Natural killer cell (primary cell): Measurements from ENCODE around the gene SORCS1. TPM values are rescaled to one million over a fixed set of nuclear protein-coding genes. Genes with fewer than 3 reads are reported as not detected.
A peak's percentile ranks its signal among the peaks of the same experiment; 100 is the strongest.
"Not testable (repeated sequence)": the region's sequence is repeated elsewhere in the genome, so short reads cannot be mapped to it uniquely, and the experiment has no call there.

ENCODE experiments used
- ATAC-seq, 3 donors: fragments of 150-1000 bp in 2 of 3; fragments of 200-7000 bp in 1 of 3; cut with Tn5 transposase; 1 replicate in 1 of 3; 2 replicates in 2 of 3; pipeline ENCODE4 v1.10.0; 2021; ENCODE audit warnings: mild to moderate bottlenecking in 2 of 3, moderate library complexity in 2 of 3
- DNase-seq, 2 donors: peaks; one replicate each; pipeline versions ENCODE4 v3.0.0 to v3.0.0-alpha.2; 2013 to 2021; ENCODE audit warnings: mixed read lengths in 1 of 2
- H3K27ac ChIP-seq: one replicate; pipeline ENCODE4 v1.5.1; 2013; ENCODE audit warnings: mild to moderate bottlenecking, low read length
- H3K27me3 ChIP-seq: one replicate; pipeline ENCODE4 v1.6.1; 2013; ENCODE audit warnings: low read length; ENCODE audit not compliant: control insufficient read depth, insufficient read depth
- H3K36me3 ChIP-seq: one replicate; pipeline ENCODE4 v1.6.1; 2013; ENCODE audit warnings: low read length; ENCODE audit not compliant: control insufficient read depth, insufficient read depth
- H3K4me1 ChIP-seq: one replicate; pipeline ENCODE4 v1.6.1; 2013; ENCODE audit warnings: low read length; ENCODE audit not compliant: control insufficient read depth, insufficient read depth
- H3K4me3 ChIP-seq: one replicate; pipeline ENCODE4 v1.5.1; 2013; ENCODE audit warnings: low read length
- H3K9me3 ChIP-seq: one replicate; pipeline ENCODE4 v1.6.1; 2013; ENCODE audit warnings: low read length; ENCODE audit not compliant: control insufficient read depth, insufficient read depth
- H3K27ac Mint-ChIP-seq, 2 donors: one replicate each; pipeline ENCODE4 v1.8.0; 2022; ENCODE audit warnings: mild to moderate bottlenecking in 2 of 2, mixed read lengths in 2 of 2, moderate library complexity in 1 of 2
- H3K27me3 Mint-ChIP-seq, 2 donors: one replicate each; pipeline ENCODE4 v1.8.0; 2022; ENCODE audit warnings: low read depth in 2 of 2, mixed read lengths in 2 of 2
- H3K36me3 Mint-ChIP-seq: one replicate; pipeline ENCODE4 v1.8.0; 2022; ENCODE audit warnings: mixed read lengths
- H3K4me1 Mint-ChIP-seq, 2 donors: one replicate each; pipeline ENCODE4 v1.8.0; 2022; ENCODE audit warnings: mixed read lengths in 2 of 2
- H3K4me3 Mint-ChIP-seq: one replicate; pipeline ENCODE4 v1.8.0; 2022; ENCODE audit warnings: mild to moderate bottlenecking, moderate library complexity, mixed read lengths
- H3K9me3 Mint-ChIP-seq, 2 donors: one replicate each; pipeline ENCODE4 v1.8.0; 2022; ENCODE audit warnings: mixed read lengths in 2 of 2
- WGBS: methylation state at CpG from one replicate; pipeline ENCODE4 v1.1.7; 2013; ENCODE audit warnings: missing lambda C conversion rate; ENCODE audit not compliant: insufficient coverage; 5-methylcytosine and 5-hydroxymethylcytosine counted together
- intact Hi-C: fragments of 100-400 bp; cut with micrococcal nuclease; formaldehyde crosslinking; loops from one replicate; pipeline ENCODE4 v1.14.2; 2022
- total RNA-seq, 4 donors: library from RNA; stranded (reverse); fragments of 120-200 nt in 1 of 4; gene quantifications; one replicate each; pipeline versions ENCODE4 v1.2.3 to v1.2.4, GENCODE V29; 2013 to 2022
- TF ChIP-seq, protein P1 (sequence below): fragments of 200-600 bp; IDR thresholded peaks from one replicate; pipeline ENCODE4 v1.8.0; 2022; ENCODE audit warnings: antibody characterized with exemption

Gene SORCS1
- total RNA-seq, 3 donors from 2014 or later (not counting 1 experiment from before 2014, with no cell fraction given) = not detected

DNA sequence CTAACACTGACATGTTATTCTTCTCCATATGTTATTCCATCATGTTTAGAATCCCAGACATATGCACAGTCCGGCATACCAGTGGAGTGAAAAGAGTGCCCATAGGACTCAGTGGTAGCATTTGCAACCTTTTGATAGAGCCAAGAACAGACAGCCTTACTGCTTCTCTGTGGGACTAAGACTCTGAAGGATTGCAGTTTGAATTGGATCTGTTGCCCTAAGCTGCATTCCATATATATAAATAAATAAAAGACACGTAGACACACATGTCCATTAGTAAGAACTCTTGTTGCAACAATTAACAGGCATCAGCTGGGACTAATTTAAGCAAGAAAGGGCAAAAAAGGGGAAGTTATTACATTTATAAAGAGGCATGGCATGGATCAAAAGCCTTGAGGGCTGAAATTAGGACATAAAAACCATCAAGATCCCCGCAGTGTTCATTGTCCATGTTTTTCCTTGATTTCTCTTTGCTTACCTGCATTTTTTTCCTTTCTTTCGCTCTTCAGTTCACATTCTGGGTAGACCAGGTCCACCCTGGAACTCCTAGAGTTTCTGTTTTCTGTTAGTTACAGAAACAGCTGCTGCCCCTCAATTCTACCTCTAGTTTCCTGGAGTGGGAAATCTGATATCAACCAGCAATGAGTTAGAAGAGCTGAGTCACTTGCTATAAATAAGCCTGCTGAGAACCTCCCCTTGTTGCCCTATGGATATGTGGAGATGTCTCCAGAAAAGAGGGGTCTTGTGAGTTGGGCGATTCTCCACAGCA, 132.4 kb downstream of the SORCS1 start:
- no peaks in the 10 kb centered on the region for H3K9me3 Mint-ChIP-seq
- peaks cover 28 to 50% of the 10 kb centered on the region in 2 donors for H3K27me3 Mint-ChIP-seq
- no peak overlapping the region for H3K27ac ChIP-seq
- DNase-seq (no peak), ATAC-seq (no peak)
- no peaks in the 10 kb centered on the region for H3K9me3 ChIP-seq
- H3K36me3 Mint-ChIP-seq = no peaks in the 10 kb centered on the region
- no peak overlapping the region for H3K4me3 Mint-ChIP-seq
- H3K36me3 ChIP-seq = no peaks in the 10 kb centered on the region
- H3K27me3 ChIP-seq = no peaks in the 10 kb centered on the region
- TF ChIP-seq, protein P1, sequence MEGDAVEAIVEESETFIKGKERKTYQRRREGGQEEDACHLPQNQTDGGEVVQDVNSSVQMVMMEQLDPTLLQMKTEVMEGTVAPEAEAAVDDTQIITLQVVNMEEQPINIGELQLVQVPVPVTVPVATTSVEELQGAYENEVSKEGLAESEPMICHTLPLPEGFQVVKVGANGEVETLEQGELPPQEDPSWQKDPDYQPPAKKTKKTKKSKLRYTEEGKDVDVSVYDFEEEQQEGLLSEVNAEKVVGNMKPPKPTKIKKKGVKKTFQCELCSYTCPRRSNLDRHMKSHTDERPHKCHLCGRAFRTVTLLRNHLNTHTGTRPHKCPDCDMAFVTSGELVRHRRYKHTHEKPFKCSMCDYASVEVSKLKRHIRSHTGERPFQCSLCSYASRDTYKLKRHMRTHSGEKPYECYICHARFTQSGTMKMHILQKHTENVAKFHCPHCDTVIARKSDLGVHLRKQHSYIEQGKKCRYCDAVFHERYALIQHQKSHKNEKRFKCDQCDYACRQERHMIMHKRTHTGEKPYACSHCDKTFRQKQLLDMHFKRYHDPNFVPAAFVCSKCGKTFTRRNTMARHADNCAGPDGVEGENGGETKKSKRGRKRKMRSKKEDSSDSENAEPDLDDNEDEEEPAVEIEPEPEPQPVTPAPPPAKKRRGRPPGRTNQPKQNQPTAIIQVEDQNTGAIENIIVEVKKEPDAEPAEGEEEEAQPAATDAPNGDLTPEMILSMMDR = no peak
- H3K27ac Mint-ChIP-seq = no peak overlapping the region
- 39% methylated on average over 4 of the region's 5 CpGs for WGBS
- H3K4me1 Mint-ChIP-seq = peaks cover 15 to 19% of the 10 kb centered on the region in 2 donors
- H3K4me1 ChIP-seq = no peaks in the 10 kb centered on the region
- no peak overlapping the region for H3K4me3 ChIP-seq
- intact Hi-C loops = no loop called here

DNA sequence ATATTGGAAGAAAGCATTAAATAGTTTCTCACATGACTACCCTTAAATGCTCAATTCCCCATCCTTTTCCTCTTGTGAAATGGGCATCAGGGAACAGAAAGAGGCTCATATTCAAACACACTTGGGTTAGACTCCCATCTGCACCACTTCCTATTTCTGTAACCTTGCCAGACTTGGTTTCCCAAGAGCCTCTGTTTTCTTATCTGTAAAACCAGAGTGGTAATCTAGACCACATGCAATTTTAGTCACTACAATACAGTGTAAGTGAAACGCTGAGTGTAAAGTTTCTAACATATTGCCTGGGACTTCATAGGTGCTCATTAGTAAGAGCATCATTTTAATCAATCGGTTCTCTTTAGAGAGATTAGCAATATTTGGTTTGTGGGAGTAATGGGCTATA, 136.3 kb downstream of the SORCS1 start:
- no peaks in the 10 kb centered on the region for H3K36me3 ChIP-seq
- WGBS = 100% methylated on average over 1 of the region's 2 CpGs
- H3K36me3 Mint-ChIP-seq = no peaks in the 10 kb centered on the region
- H3K4me1 ChIP-seq = no peaks in the 10 kb centered on the region
- H3K27ac ChIP-seq = no peak overlapping the region
- peaks cover 31 to 55% of the 10 kb centered on the region in 2 donors for H3K27me3 Mint-ChIP-seq
- no peak overlapping the region for H3K4me3 ChIP-seq
- H3K9me3 Mint-ChIP-seq = no peaks in the 10 kb centered on the region
- no peaks in the 10 kb centered on the region for H3K9me3 ChIP-seq
- H3K27me3 ChIP-seq = no peaks in the 10 kb centered on the region
- intact Hi-C loops = no loop called here
- H3K4me1 Mint-ChIP-seq = peaks cover 15 to 19% of the 10 kb centered on the region in 2 donors
- ATAC-seq = peak in 1 of 3 donors; percentile 63
- no peak overlapping the region for H3K4me3 Mint-ChIP-seq
- H3K27ac Mint-ChIP-seq = no peak overlapping the region
- TF ChIP-seq, protein P1 = no peak
- DNase-seq = no peak

DNA sequence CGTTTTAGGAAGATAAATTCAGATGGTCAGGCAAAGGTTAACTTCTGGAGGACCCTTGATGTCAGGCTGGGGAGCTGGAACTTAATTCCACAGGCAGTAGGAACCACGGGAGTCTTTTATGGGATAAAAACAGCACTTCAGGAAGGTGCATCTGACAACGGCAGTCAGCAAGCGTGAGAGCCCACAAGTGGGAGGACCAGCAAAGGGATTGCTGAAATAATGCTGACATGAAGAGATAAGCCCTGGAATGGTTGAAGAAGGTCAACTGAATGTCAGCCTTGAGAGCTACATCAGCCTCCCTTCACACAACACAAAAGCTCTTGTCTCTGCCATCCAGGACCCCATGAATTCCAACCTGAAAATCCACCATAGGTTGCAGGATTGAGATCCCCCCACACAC, 138.8 kb downstream of the SORCS1 start:
- Mint-ChIP-seq H3K36me3 (no peaks in the 10 kb centered on the region), H3K9me3 (no peaks in the 10 kb centered on the region), H3K4me3 (no peak overlapping the region), H3K27ac (no peak overlapping the region), H3K4me1 (peaks cover 15 to 19% of the 10 kb centered on the region in 2 donors), H3K27me3 (peaks cover 17 to 29% of the 10 kb centered on the region in 2 donors)
- TF ChIP-seq, protein P1 = no peak
- intact Hi-C loops = no loop called here
- H3K4me1 ChIP-seq = no peaks in the 10 kb centered on the region
- H3K27ac ChIP-seq = no peak overlapping the region
- ATAC-seq = no peak
- DNase-seq = no peak
- WGBS = 82% methylated on average over 4 of the region's 4 CpGs
- no peaks in the 10 kb centered on the region for H3K36me3 ChIP-seq
- H3K27me3 ChIP-seq = no peaks in the 10 kb centered on the region
- no peaks in the 10 kb centered on the region for H3K9me3 ChIP-seq
- no peak overlapping the region for H3K4me3 ChIP-seq

DNA sequence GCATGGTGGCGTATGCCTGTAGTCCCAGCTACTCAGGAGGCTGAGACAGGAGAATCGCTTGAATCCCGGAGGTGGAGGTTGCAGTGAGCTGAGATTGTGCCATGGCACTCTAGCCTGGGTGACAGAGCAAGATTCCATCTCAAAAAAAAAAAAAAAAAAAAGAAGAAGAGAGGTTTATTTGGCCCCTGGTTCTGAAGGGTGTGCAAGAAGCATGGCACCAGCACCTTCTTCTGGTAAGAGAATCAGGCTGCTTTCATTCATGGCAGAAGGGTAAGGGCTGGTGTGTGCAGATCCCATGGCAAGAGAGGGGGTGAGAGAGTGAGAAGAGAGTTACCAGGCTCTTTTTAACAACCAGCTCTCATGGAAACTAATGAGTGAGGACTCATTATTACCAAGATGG, 140.5 kb downstream of the SORCS1 start:
- H3K4me3 Mint-ChIP-seq, H3K36me3 Mint-ChIP-seq, ATAC-seq, H3K4me1 ChIP-seq, H3K4me3 ChIP-seq, H3K27me3 ChIP-seq, H3K9me3 Mint-ChIP-seq, H3K27ac ChIP-seq, H3K9me3 ChIP-seq, DNase-seq, H3K36me3 ChIP-seq, H3K27ac Mint-ChIP-seq, intact Hi-C loops: not testable (repeated sequence)
- Mint-ChIP-seq H3K4me1 (peaks cover 15% of the 10 kb centered on the region in 2 donors), H3K27me3 (peaks cover 9 to 16% of the 10 kb centered on the region in 2 donors)
- WGBS = 88% methylated on average over 3 of the region's 3 CpGs
